Sigmoid colon (tissue), 4 donors: ENCODE data around the gene SAT1.

Source experiments
- EP300 ChIP-seq, 4 donors: sonication (generic); formaldehyde crosslinking; IDR thresholded peaks; one replicate each; pipeline ENCODE4 v1.6.1; 2017; ENCODE audit warnings: antibody characterized with exemption in 4 of 4
- POLR2A ChIP-seq, 2 donors: fragments of 450-650 bp; IDR thresholded peaks; one replicate each; pipeline ENCODE4 v1.6.1; 2016; ENCODE audit warnings: antibody characterized with exemption in 2 of 2, mild to moderate bottlenecking in 2 of 2, moderate library complexity in 2 of 2
- POLR2AphosphoS5 ChIP-seq, 4 donors: sonication (generic); formaldehyde crosslinking; IDR thresholded peaks; one replicate each; pipeline ENCODE4 v1.6.1; 2017; ENCODE audit warnings: antibody characterized with exemption in 4 of 4
- TF ChIP-seq, protein P1 (sequence below), 4 experiments: fragments of 450-650 bp in 3 of 4; fragments of 200-600 bp in 1 of 4; IDR thresholded peaks; one replicate each; pipeline ENCODE4 v1.5.1; 2016 to 2019; ENCODE audit warnings: antibody characterized with exemption in 4 of 4, mild to moderate bottlenecking in 3 of 4, moderate library complexity in 2 of 4

DNA sequence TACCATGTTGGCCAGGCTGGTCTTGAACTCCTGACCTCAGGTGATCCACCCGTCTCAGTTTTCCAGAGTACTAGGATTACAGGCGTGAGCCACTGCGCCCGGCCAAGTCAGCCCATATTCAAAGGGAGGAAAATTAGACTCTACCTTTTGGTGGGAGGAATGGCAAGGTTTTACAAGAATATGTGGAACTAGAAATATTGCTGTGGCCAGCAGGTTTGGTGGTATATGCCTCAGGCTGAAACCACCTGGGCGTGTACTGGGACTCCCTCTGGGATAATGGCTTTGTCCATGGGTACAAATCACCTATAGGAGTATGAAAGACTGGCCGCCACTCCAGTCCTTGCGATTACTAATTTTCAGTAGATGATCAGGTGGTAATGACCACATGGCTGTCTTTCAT lies 32.4 kb downstream of the SAT1 start:
- TF ChIP-seq, protein P1, sequence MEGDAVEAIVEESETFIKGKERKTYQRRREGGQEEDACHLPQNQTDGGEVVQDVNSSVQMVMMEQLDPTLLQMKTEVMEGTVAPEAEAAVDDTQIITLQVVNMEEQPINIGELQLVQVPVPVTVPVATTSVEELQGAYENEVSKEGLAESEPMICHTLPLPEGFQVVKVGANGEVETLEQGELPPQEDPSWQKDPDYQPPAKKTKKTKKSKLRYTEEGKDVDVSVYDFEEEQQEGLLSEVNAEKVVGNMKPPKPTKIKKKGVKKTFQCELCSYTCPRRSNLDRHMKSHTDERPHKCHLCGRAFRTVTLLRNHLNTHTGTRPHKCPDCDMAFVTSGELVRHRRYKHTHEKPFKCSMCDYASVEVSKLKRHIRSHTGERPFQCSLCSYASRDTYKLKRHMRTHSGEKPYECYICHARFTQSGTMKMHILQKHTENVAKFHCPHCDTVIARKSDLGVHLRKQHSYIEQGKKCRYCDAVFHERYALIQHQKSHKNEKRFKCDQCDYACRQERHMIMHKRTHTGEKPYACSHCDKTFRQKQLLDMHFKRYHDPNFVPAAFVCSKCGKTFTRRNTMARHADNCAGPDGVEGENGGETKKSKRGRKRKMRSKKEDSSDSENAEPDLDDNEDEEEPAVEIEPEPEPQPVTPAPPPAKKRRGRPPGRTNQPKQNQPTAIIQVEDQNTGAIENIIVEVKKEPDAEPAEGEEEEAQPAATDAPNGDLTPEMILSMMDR (IDR thresholded peaks at IDR 0.05) = no peak
- TF ChIP-seq EP300 (IDR thresholded peaks at IDR 0.05) (no peak), POLR2AphosphoS5 (IDR thresholded peaks at IDR 0.05) (no peak), POLR2A (IDR thresholded peaks at IDR 0.05) (no peak)
